Stimulated activated CD8-positive, alpha-beta memory T cell treated with anti-CD3 and anti-CD28 coated beads, Interleukin-12 subunit alpha, Interleukin-12 subunit beta, amount 100 ng/mL, for 24 hours (primary cell): ENCODE measurements around the gene PPRC1.
"Not testable (repeated sequence)": the region's sequence is repeated elsewhere in the genome, so short reads cannot be mapped to it uniquely, and the experiment has no call there.

Experiments used
- DNase-seq: peaks from one replicate; pipeline ENCODE4 v3.0.0-alpha.2; 2020; ENCODE audit errors: extremely low read depth

Gene PPRC1

DNA sequence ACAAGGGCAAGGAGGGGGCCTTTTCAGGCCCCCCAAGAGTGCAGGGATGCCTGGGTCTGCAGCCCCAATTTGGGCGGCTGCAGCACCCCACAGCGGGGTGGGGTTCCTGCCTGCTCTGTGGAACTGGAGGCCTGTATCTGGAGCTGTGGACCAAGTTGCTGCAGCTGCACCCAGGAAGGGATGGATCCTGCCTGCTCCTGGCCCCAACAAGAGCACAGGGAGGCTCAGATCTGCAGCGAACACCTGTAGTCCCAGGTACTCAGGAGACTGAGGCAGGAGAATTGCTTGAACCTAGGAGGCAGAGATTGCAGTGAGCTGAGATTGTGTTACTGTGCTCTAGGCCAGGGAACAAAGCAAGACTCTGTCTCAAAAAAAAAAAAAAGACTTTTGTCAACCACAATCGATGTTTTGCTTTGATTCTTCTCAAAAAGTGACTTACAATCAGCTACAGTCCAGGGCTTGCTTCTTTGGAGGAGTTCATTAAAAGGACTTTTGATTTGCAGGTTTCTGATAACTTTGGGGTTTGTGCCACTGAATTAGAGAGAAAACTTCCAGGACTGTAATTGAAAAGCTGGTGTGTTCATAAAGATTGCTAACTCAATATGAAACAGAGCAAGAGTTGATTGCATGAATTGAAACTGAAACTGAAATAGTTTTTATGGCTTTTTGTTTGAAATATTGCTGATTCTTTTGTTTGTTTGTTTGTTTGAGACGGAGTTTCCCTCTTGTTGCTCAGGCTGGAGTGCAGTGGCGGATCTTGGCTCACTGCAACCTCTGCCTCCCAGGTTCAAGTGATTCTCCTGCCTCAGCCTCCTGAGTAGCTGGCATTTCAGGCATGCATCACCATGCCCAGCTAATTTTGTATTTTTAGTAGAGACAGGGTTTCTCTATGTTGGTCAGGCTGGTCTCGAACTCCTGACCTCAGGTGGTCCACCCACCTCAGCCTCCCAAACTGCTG is 56.4 kb downstream of the PPRC1 start:
- DNase-seq: not testable (repeated sequence)

DNA sequence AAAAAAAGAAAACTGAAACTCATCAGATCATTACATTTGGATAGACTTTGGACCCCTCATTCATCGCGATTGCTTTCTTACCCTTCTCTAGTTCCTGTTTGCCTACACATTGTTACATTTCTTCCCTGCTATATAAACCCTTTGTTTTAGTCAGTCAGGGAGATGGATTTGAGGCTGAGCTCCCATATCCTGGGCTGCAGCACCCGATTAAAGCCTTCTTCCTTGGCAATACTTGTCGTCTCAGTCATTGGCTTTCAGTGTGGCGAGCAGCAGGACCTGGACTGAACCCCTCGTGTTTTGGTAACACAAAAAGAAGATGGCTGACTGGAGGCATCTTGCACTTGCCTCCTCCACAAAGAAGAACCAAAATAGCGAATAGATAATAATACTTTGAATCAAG is 59.1 kb downstream of the PPRC1 start:
- DNase-seq: no peak

DNA sequence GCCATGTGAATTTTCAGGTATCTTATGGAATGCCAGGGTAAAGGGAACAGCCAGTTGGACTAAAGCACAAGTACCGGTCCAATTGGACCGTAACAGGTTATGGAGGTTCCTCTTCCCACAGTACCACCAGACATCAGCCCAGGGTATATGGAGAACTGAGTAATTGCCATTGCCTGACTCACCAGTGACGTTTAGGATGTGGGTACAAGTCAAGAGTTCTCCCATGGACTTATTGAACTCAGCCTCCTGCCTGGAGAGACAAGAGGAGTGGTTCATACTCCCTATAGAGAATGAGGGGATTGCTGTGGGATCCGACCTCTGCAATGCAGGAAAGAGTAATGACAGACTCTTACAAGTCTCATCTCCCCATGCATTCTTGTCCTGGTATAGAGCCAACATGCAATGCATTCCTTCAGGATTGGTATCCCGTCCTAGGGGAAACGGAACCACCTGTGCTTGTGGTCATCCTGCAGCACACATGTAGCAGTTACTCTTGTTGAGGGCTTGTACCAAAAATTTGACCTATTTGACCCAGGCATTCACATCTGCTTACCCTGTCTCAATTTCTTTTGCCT is 62.5 kb downstream of the PPRC1 start:
- DNase-seq: no peak

DNA sequence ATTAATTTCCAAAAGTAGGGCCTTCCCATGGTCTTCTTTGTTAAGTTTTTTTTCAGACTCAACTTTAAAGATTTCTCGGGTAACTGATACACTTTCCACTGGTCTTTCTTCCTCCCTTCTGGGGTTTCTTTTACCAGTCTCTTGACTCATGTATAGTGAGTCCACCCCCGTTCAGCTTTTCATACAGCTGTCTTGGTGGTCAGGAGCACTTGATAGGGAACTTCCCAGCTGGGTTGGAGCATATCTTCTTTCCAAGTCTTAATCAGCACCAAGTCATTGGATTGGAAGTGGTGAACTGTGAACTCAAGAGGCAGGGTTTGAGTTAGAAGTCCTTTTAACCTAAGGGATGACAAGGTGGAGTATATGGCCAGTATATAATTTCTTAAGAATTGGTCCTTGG is 64.1 kb downstream of the PPRC1 start:
- no peak for DNase-seq

DNA sequence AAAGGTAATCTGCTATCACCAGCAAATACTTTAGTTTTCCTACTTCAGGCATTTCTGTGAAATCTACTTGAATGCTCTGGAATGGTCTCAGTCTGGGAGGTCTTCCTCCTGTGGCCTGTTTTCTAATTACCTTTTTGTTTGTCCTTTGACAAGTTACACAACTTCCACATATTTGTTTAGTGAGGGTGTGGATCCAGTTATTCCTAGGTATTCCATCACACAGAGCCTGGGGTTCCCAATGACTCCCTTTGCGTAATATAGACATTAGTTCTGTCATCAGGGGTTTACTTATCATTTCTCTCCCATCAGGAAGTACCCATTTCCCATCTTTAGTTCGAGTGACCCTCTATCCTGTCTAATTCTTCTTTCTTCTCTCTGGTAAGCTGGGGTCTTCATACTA is 65.2 kb downstream of the PPRC1 start:
- DNase-seq: no peak
